ENCODE measurements around the gene PAPOLB.

PAPOLB gene

GRCh38 chr7:4878336-4879335 is 16.8 kb upstream of the PAPOLB start:
- DNase-seq (ENCODE audit: low read depth in 2 of 3, low spot score in 1 of 3): no peak

- no peak for DNase-seq (ENCODE audit: low read depth in 2 of 3, low spot score in 1 of 3)
Measured at GRCh38 chr7:4876586-4876985, 14.8 kb upstream of the PAPOLB start.

GRCh38 chr7:4875391-4875790 is 13.6 kb upstream of the PAPOLB start:
- DNase-seq (ENCODE audit: low read depth in 2 of 3, low spot score in 1 of 3): no peak

- DNase-seq (ENCODE audit: low read depth in 2 of 3, low spot score in 1 of 3): no peak
Measured at GRCh38 chr7:4873071-4873944, 11.5 kb upstream of the PAPOLB start.

GRCh38 chr7:4871930-4872675 is 10.3 kb upstream of the PAPOLB start:
- no peak for DNase-seq (ENCODE audit: low read depth in 2 of 3, low spot score in 1 of 3)

GRCh38 chr7:4871056-4871680 is 9.3 kb upstream of the PAPOLB start:
- DNase-seq (ENCODE audit: low read depth in 2 of 3, low spot score in 1 of 3): no peak

GRCh38 chr7:4868493-4868892 is 6.7 kb upstream of the PAPOLB start:
- no peak for DNase-seq (ENCODE audit: low read depth in 2 of 3, low spot score in 1 of 3)

GRCh38 chr7:4866528-4867496 is 5.0 kb upstream of the PAPOLB start:
- DNase-seq (ENCODE audit: low read depth in 2 of 3, low spot score in 1 of 3): no peak

- DNase-seq (ENCODE audit: low read depth in 2 of 3, low spot score in 1 of 3): no peak
Measured at GRCh38 chr7:4862156-4862555, 326 bp upstream of the PAPOLB start.

- DNase-seq (ENCODE audit: low read depth in 2 of 3, low spot score in 1 of 3): no peak
Measured at GRCh38 chr7:4861227-4861626, 603 bp downstream of the PAPOLB start.

GRCh38 chr7:4857189-4857588 is 4.6 kb downstream of the PAPOLB start:
- DNase-seq (ENCODE audit: low read depth in 2 of 3, low spot score in 1 of 3): no peak

GRCh38 chr7:4856336-4857057 is 5.3 kb downstream of the PAPOLB start:
- DNase-seq (ENCODE audit: low read depth in 2 of 3, low spot score in 1 of 3): no peak

GRCh38 chr7:4854916-4855315 is 6.9 kb downstream of the PAPOLB start:
- DNase-seq (ENCODE audit: low read depth in 2 of 3, low spot score in 1 of 3): no peak

GRCh38 chr7:4851459-4852422 is 10.1 kb downstream of the PAPOLB start:
- no peak for DNase-seq (ENCODE audit: low read depth in 2 of 3, low spot score in 1 of 3)

- no peak for DNase-seq (ENCODE audit: low read depth in 2 of 3, low spot score in 1 of 3)
Measured at GRCh38 chr7:4850262-4850795, 11.5 kb downstream of the PAPOLB start.

GRCh38 chr7:4849390-4849789 is 12.4 kb downstream of the PAPOLB start:
- DNase-seq (ENCODE audit: low read depth in 2 of 3, low spot score in 1 of 3): no peak

- no peak for DNase-seq (ENCODE audit: low read depth in 2 of 3, low spot score in 1 of 3)
Measured at GRCh38 chr7:4845740-4846142, 16.1 kb downstream of the PAPOLB start.
